Measurements from ENCODE around the gene PCK1. TPM values are rescaled to one million over a fixed set of nuclear protein-coding genes. Genes with fewer than 3 reads are reported as not detected.

Gene PCK1
- total RNA-seq, 1 donor, result not detected

- H3K79me2 ChIP-seq (ENCODE audit: insufficient read depth, low read length), result no peaks in the 10 kb centered on the region
- no peak within 1 kb of the TSS for H2AFZ ChIP-seq (ENCODE audit: low read length)
- TF ChIP-seq CTCF (IDR thresholded peaks at IDR 0.05; ENCODE audit: extremely low read depth, low read depth, low read length), result no peak
- H3K27me3 ChIP-seq (ENCODE audit: insufficient read depth, low read length), result peaks cover 6% of the 10 kb centered on the region
- H3K4me2 ChIP-seq (ENCODE audit: insufficient read depth, low read length), result no peak within 1 kb of the TSS
- no peaks in the 10 kb centered on the region for H3K4me1 ChIP-seq (ENCODE audit: insufficient read depth, low read length)
- H3K4me3 ChIP-seq (ENCODE audit: insufficient read depth, low read length), result no peak within 1 kb of the TSS
- H3K9me3 ChIP-seq (ENCODE audit: low read depth, low read length), result no peaks in the 10 kb centered on the region
- no peak for DNase-seq (ENCODE audit: insufficient read length, low spot score, missing footprints)
- no peaks in the 10 kb centered on the region for H3K36me3 ChIP-seq (ENCODE audit: insufficient read depth, low read length)
- no peaks in the 10 kb centered on the region for H4K20me1 ChIP-seq (ENCODE audit: insufficient read depth, low read length)
- H3K27ac ChIP-seq (ENCODE audit: low read depth, low read length), result no peak within 1 kb of the TSS
These were observed 36.3 kb upstream of the PCK1 start, which contains the start of gene CTCFL for GRCh38 chr20:57524511-57525176. Gene CTCFL (minus strand): TSS chr20:57525140. CDS start chr20:57524205, 935 bp downstream.

DNA sequence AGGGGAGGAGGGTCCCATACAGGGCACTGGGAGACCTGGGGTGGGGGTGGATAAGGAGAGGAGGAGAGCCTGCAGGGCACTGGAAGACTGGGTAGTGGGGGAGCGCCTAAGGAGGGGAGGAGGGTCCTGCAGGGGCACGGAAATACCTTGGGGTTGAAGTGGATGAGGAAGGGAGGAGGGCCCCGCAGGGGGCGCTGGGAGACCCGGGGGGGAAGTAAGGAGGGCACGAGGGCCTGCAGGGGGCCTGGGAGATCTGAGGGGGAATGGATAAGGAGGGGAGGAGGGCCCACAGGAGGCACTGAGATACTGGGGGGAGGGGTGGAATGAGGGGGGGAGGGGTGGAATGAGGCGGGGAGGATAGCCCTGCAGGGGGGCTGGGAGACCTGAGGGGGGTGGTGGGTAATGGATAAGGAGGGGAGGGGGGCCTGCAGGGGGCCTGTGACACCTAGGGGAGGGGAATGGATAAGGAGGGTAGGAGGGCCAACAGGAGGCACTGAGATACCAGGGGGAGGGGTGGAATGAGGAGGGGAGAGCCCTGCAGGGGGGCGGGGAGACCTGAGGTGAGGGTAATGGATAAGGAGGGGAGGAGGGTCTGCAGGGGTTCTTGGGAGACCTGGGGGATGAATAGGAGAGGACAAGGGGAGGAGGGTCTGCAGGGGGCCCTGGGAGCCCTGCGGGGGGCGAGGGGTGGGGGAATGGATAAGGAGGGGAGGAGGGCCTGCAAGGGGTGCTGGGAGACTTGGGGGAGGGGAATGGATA lies 35.4 kb upstream of the PCK1 start:
- Histone ChIP-seq H2AFZ (ENCODE audit: low read length) (no peak overlapping the region), H3K9me3 (ENCODE audit: low read depth, low read length) (no peaks in the 10 kb centered on the region), H3K4me1 (ENCODE audit: insufficient read depth, low read length) (no peaks in the 10 kb centered on the region), H3K79me2 (ENCODE audit: insufficient read depth, low read length) (no peaks in the 10 kb centered on the region), H3K4me2 (ENCODE audit: insufficient read depth, low read length) (no peak overlapping the region), H3K27me3 (ENCODE audit: insufficient read depth, low read length) (peaks cover 5% of the 10 kb centered on the region), H3K36me3 (ENCODE audit: insufficient read depth, low read length) (no peaks in the 10 kb centered on the region), H3K27ac (ENCODE audit: low read depth, low read length) (no peak overlapping the region), H4K20me1 (ENCODE audit: insufficient read depth, low read length) (no peaks in the 10 kb centered on the region), H3K4me3 (ENCODE audit: insufficient read depth, low read length) (no peak overlapping the region)
- no peak for TF ChIP-seq CTCF (IDR thresholded peaks at IDR 0.05; ENCODE audit: extremely low read depth, low read depth, low read length)
- no peak for DNase-seq (ENCODE audit: insufficient read length, low spot score, missing footprints)

GRCh38 chr20:57526087-57526884 lies 34.6 kb upstream of the PCK1 start:
- Histone ChIP-seq H4K20me1 (ENCODE audit: insufficient read depth, low read length) (no peaks in the 10 kb centered on the region), H2AFZ (ENCODE audit: low read length) (no peak overlapping the region), H3K27me3 (ENCODE audit: insufficient read depth, low read length) (peaks cover 5% of the 10 kb centered on the region), H3K4me2 (ENCODE audit: insufficient read depth, low read length) (no peak overlapping the region), H3K36me3 (ENCODE audit: insufficient read depth, low read length) (no peaks in the 10 kb centered on the region), H3K9me3 (ENCODE audit: low read depth, low read length) (no peaks in the 10 kb centered on the region), H3K27ac (ENCODE audit: low read depth, low read length) (no peak overlapping the region), H3K4me3 (ENCODE audit: insufficient read depth, low read length) (no peak overlapping the region), H3K4me1 (ENCODE audit: insufficient read depth, low read length) (no peaks in the 10 kb centered on the region), H3K79me2 (ENCODE audit: insufficient read depth, low read length) (no peaks in the 10 kb centered on the region)
- TF ChIP-seq CTCF (IDR thresholded peaks at IDR 0.05; ENCODE audit: extremely low read depth, low read depth, low read length), result no peak
- DNase-seq (ENCODE audit: insufficient read length, low spot score, missing footprints), result no peak
